ENCODE measurements around the gene RNF187. TPM values are rescaled to one million over a fixed set of nuclear protein-coding genes. Genes with fewer than 3 reads are reported as not detected.
"Not testable (repeated sequence)": the region's sequence is repeated elsewhere in the genome, so short reads cannot be mapped to it uniquely, and the experiment has no call there.

RNF187 gene
- total and polyA plus RNA-seq, 2 of the 4 experiments (the other 2 are of a cell fraction): 14.0 to 55.4 TPM

DNA sequence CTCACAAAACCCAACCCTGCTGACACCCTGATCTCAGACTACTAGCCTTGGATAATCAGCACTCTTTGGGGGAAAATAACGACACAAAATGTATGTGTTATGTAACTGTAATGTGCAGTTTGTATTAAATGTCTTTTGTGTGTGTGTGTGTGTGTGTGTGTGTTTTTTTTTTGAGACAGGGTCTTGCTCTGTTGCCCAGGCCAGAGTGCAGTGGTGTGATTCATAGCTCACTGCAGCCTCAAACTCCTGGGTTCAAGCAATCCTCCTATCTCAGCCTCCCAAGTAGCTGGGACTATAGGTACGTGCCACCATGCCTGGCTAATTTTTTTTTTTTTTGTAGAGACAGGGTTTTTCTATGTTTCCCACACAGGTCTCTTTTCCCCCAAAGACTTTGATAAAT is 19.0 kb upstream of the RNF187 start:
- CTCF ChIA-PET; H3K9me1 ChIP-seq (ENCODE audit: insufficient read depth, low read length); H3K23ac ChIP-seq (ENCODE audit: low read depth, low read length); H4K20me1 ChIP-seq (ENCODE audit: insufficient read depth, low read length); H3K14ac ChIP-seq (replicated peaks; ENCODE audit: low read depth, low read length); H3K4me3 ChIP-seq (ENCODE audit: insufficient read depth, low read depth, low read length); BruUV-seq (replicated peaks); POLR2A ChIA-PET (ENCODE audit: unreplicated experiment); H3K79me1 ChIP-seq (ENCODE audit: low read depth in 1 of 2, low read length in 2 of 2); H3K9me3 ChIP-seq (ENCODE audit: control insufficient read depth, insufficient read depth, low read length); H2BK120ac ChIP-seq (ENCODE audit: low read depth, low read length); H3K4me1 ChIP-seq (ENCODE audit: control insufficient read depth, insufficient read depth, low read length); dilution Hi-C loops (cut with HindIII; ENCODE audit: low sequenced_read_pairs, unreplicated experiment); H2BK15ac ChIP-seq (ENCODE audit: low read depth, low read length); H4K91ac ChIP-seq (ENCODE audit: insufficient read depth, low read depth, low read length); DNase-seq; H3K56ac ChIP-seq (ENCODE audit: extremely low read depth, insufficient read depth, low read length); H3K4ac ChIP-seq (ENCODE audit: low read depth, low read length); H4K8ac ChIP-seq (ENCODE audit: low read depth in 2 of 2, low read length in 2 of 2); H3K36me3 ChIP-seq (ENCODE audit: control insufficient read depth, insufficient read depth, low read length); ATAC-seq (ENCODE audit: low read depth); H2BK5ac ChIP-seq (ENCODE audit: low read depth, low read length, poor library complexity, severe bottlenecking); H2AK9ac ChIP-seq (replicated peaks; ENCODE audit: low read depth, low read length, poor library complexity); H2BK20ac ChIP-seq (ENCODE audit: low read depth, low read length); H2AFZ ChIP-seq (replicated peaks; ENCODE audit: low read length, poor library complexity); H3K27ac ChIP-seq (ENCODE audit: insufficient read depth, low read length); intact Hi-C loops (cut with micrococcal nuclease); H3K9ac ChIP-seq (ENCODE audit: low read depth, low read length); H4K5ac ChIP-seq (ENCODE audit: low read depth, low read length); in situ Hi-C loops (cut with MboI; ENCODE audit: low sequenced_read_pairs); H2AK5ac ChIP-seq (ENCODE audit: low read depth, low read length); H3K4me2 ChIP-seq (ENCODE audit: low read depth, low read length); H3K18ac ChIP-seq (ENCODE audit: low read depth, low read length): not testable (repeated sequence)
- WGBS, 2 experiments (ENCODE audit: extremely low coverage in 2 of 2, insufficient read length in 1 of 2): no CpG with 5 or more reads among the region's 2 CpGs
- peaks cover 35% of the 10 kb centered on the region for H3K27me3 ChIP-seq (ENCODE audit: control insufficient read depth, insufficient read depth, low read length)
